VCaP (cell line): ENCODE data around the gene RXYLT1.

Source experiments
- H3K27ac ChIP-seq: fragments of 450-650 bp; 2 replicates; pipeline ENCODE4 v1.5.1; 2017
- TF ChIP-seq, protein P1 (sequence below): fragments of 450-650 bp; conservative IDR thresholded peaks from 2 replicates; pipeline ENCODE4 v1.5.1; 2017; ENCODE audit warnings: mild to moderate bottlenecking, moderate library complexity

RXYLT1 gene

DNA sequence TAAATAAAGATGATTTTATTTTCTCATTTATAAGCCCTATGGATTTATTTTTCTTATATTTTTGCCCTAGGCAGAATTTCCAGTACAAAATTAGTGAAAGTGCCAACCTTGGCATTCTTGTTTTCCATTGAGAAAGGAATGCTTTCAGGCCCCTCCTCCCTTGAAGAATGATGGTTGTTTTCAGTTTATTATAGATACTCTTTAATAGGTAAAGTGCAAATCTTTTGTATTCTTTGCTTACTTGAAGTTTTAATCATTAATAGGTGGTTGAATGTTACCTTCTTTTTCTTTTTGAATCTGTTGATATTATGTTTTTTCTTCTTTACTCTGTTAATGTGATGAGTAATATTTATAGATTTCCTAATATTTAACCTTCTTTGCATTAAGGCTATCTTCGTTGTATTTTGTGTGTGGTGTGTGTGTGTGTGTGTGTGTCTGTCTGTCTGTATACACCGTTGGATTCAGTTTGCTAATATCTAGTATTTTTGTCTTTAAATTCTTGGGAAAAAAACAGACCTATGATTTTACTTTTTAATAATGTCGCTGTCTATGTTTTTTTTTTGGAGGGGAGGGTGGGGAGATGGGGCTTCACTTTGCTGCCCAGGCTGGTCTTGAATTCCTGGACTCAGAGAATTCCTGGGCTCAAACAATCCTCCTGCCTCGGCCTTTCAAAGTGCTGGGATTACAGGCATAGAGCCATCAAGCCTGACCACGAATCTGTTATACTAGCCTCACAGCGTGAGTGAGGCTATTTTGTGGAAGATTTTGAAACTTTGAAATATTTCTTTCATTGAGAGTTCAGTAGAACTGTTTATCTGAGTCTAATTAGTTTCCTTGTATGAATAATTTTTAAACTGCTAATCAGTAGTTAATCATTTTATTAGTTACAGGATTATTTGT lies 78.3 kb downstream of the RXYLT1 start:
- no peak overlapping the region for H3K27ac ChIP-seq
- TF ChIP-seq, protein P1, sequence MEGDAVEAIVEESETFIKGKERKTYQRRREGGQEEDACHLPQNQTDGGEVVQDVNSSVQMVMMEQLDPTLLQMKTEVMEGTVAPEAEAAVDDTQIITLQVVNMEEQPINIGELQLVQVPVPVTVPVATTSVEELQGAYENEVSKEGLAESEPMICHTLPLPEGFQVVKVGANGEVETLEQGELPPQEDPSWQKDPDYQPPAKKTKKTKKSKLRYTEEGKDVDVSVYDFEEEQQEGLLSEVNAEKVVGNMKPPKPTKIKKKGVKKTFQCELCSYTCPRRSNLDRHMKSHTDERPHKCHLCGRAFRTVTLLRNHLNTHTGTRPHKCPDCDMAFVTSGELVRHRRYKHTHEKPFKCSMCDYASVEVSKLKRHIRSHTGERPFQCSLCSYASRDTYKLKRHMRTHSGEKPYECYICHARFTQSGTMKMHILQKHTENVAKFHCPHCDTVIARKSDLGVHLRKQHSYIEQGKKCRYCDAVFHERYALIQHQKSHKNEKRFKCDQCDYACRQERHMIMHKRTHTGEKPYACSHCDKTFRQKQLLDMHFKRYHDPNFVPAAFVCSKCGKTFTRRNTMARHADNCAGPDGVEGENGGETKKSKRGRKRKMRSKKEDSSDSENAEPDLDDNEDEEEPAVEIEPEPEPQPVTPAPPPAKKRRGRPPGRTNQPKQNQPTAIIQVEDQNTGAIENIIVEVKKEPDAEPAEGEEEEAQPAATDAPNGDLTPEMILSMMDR, result no peak
